Hepatocyte (in vitro differentiated cells): ENCODE measurements around the gene NRXN2. TPM values are rescaled to one million over a fixed set of nuclear protein-coding genes. Genes with fewer than 3 reads are reported as not detected.
A peak's percentile ranks its signal among the peaks of the same experiment; 100 is the strongest.
"Not testable (repeated sequence)": the region's sequence is repeated elsewhere in the genome, so short reads cannot be mapped to it uniquely, and the experiment has no call there.

Experiments used
- DNase-seq: peaks from one replicate; pipeline ENCODE4 v3.0.0-alpha.2; 2016; ENCODE audit warnings: low spot score
- H2AFZ ChIP-seq: fragments of 200-600 bp; sonication (generic); 2 replicates; pipeline ENCODE4 v1.6.0; 2016; ENCODE audit warnings: antibody characterized with exemption, mild to moderate bottlenecking
- H3K27ac ChIP-seq: fragments of 200-600 bp; sonication (generic); 2 replicates; pipeline ENCODE4 v1.5.1; 2016; ENCODE audit warnings: mild to moderate bottlenecking
- H3K27me3 ChIP-seq: fragments of 200-600 bp; sonication (generic); 2 replicates; pipeline ENCODE4 v1.6.1; 2016
- H3K36me3 ChIP-seq: fragments of 200-600 bp; sonication (generic); replicated peaks from 2 replicates; pipeline ENCODE4 v1.5.1; 2016; ENCODE audit warnings: low read depth; ENCODE audit not compliant: insufficient read depth
- H3K4me1 ChIP-seq: fragments of 200-600 bp; sonication (generic); 2 replicates; pipeline ENCODE4 v1.5.1; 2016; ENCODE audit warnings: mild to moderate bottlenecking, moderate library complexity; ENCODE audit not compliant: insufficient read depth
- H3K4me2 ChIP-seq: fragments of 200-600 bp; sonication (generic); 2 replicates; pipeline ENCODE4 v1.6.0; 2016
- H3K4me3 ChIP-seq: fragments of 200-600 bp; sonication (generic); 2 replicates; pipeline ENCODE4 v1.5.1; 2016; ENCODE audit warnings: mild to moderate bottlenecking
- H3K79me2 ChIP-seq: fragments of 200-600 bp; sonication (generic); 2 replicates; pipeline ENCODE4 v1.6.0; 2017; ENCODE audit warnings: mild to moderate bottlenecking
- H3K9me2 ChIP-seq: fragments of 200-600 bp; sonication (generic); replicated peaks from 2 replicates; pipeline ENCODE4 v1.6.0; 2017; ENCODE audit warnings: mild to moderate bottlenecking; ENCODE audit not compliant: insufficient read depth
- H3K9me3 ChIP-seq: fragments of 200-600 bp; sonication (generic); 2 replicates; pipeline ENCODE4 v1.5.1; 2016; ENCODE audit warnings: low read depth, mild to moderate bottlenecking
- H4K20me1 ChIP-seq: fragments of 200-600 bp; sonication (generic); 2 replicates; pipeline ENCODE4 v1.6.0; 2016; ENCODE audit warnings: mild to moderate bottlenecking; ENCODE audit not compliant: insufficient read depth, poor library complexity, severe bottlenecking
- CTCF ChIP-seq: fragments of 200-600 bp; sonication (generic); IDR thresholded peaks from 2 replicates; pipeline ENCODE4 v1.5.1; 2016; ENCODE audit warnings: antibody characterized with exemption, mild to moderate bottlenecking; ENCODE audit not compliant: poor library complexity
- EZH2 ChIP-seq: fragments of 200-600 bp; sonication (generic); IDR thresholded peaks from 2 replicates; pipeline ENCODE4 v1.6.1; 2016; ENCODE audit warnings: antibody characterized with exemption, mild to moderate bottlenecking, borderline replicate concordance
- EZH2phosphoT487 ChIP-seq: fragments of 200-600 bp; sonication (generic); IDR thresholded peaks from one replicate; pipeline ENCODE4 v1.6.1; 2018; ENCODE audit warnings: antibody characterized with exemption, mild to moderate bottlenecking, low read depth, moderate library complexity; ENCODE audit not compliant: unreplicated experiment, severe bottlenecking
- WGBS: methylation state at CpG from one replicate; pipeline ENCODE4 v1.1.6; 2016; ENCODE audit warnings: low lambda C conversion rate; ENCODE audit errors: missing lambda C conversion rate; 5-methylcytosine and 5-hydroxymethylcytosine counted together
- polyA plus RNA-seq: library from polyadenylated mRNA; unstranded; fragments of >200 nt; fragmentation: Nextera tagmentation; extraction: Ambion mirVana; gene quantifications from 2 replicates; pipeline ENCODE4 v1.2.1, GENCODE V29; 2016
- total RNA-seq: library from RNA; depleted of rRNA; stranded (reverse); fragments of >200 nt; gene quantifications from 2 replicates; pipeline ENCODE4 v1.2.3, GENCODE V29; 2014

The NRXN2 gene
- total and polyA plus RNA-seq, 2 experiments from 2014 or later: 0.83 to 1.7 TPM

GRCh38 chr11:64665411-64665821 is 57.6 kb downstream of the NRXN2 start:
- Histone ChIP-seq H3K27ac (no peak overlapping the region), H3K27me3 (no peaks in the 10 kb centered on the region), H3K9me3 (no peaks in the 10 kb centered on the region), H2AFZ (no peak overlapping the region), H4K20me1 (no peaks in the 10 kb centered on the region), H3K4me2 (no peak overlapping the region), H3K4me1 (no peaks in the 10 kb centered on the region), H3K4me3 (no peak overlapping the region), H3K9me2 (no peaks in the 10 kb centered on the region), H3K36me3 (no peaks in the 10 kb centered on the region), H3K79me2 (no peaks in the 10 kb centered on the region)
- no peak for TF ChIP-seq EZH2
- no peak for TF ChIP-seq EZH2phosphoT487
- TF ChIP-seq CTCF: no peak
- WGBS: 56% methylated on average over 7 of the region's 7 CpGs
- DNase-seq: no peak

- not testable (repeated sequence) for H3K4me3 ChIP-seq, H3K79me2 ChIP-seq, H2AFZ ChIP-seq, H3K27me3 ChIP-seq, H3K36me3 ChIP-seq, H3K9me3 ChIP-seq, H3K9me2 ChIP-seq, DNase-seq, H4K20me1 ChIP-seq, H3K4me2 ChIP-seq, H3K4me1 ChIP-seq, H3K27ac ChIP-seq
- WGBS: 92% methylated on average over 15 of the region's 15 CpGs
Observed at GRCh38 chr11:64664236-64664870, 58.6 kb downstream of the NRXN2 start.

GRCh38 chr11:64663656-64664055 is 59.3 kb downstream of the NRXN2 start:
- TF ChIP-seq CTCF (no peak), EZH2 (no peak), EZH2phosphoT487 (no peak)
- no peaks in the 10 kb centered on the region for H4K20me1 ChIP-seq
- no peak overlapping the region for H3K4me2 ChIP-seq
- no peaks in the 10 kb centered on the region for H3K9me2 ChIP-seq
- no peak overlapping the region for H2AFZ ChIP-seq
- H3K9me3 ChIP-seq: no peaks in the 10 kb centered on the region
- H3K36me3 ChIP-seq: no peaks in the 10 kb centered on the region
- DNase-seq: no peak
- H3K27ac ChIP-seq: no peak overlapping the region
- no peaks in the 10 kb centered on the region for H3K79me2 ChIP-seq
- H3K27me3 ChIP-seq: no peaks in the 10 kb centered on the region
- WGBS: 92% methylated on average over 4 of the region's 4 CpGs
- H3K4me1 ChIP-seq: no peaks in the 10 kb centered on the region
- no peak overlapping the region for H3K4me3 ChIP-seq

- Histone ChIP-seq H3K4me1 (no peaks in the 10 kb centered on the region), H3K36me3 (no peaks in the 10 kb centered on the region), H3K4me2 (no peak overlapping the region), H3K27me3 (no peaks in the 10 kb centered on the region), H3K79me2 (no peaks in the 10 kb centered on the region), H4K20me1 (no peaks in the 10 kb centered on the region), H2AFZ (peak overlapping the region; percentile 45), H3K9me3 (no peaks in the 10 kb centered on the region), H3K9me2 (no peaks in the 10 kb centered on the region), H3K27ac (peak overlapping the region; percentile 60), H3K4me3 (no peak overlapping the region)
- TF ChIP-seq EZH2 (no peak), EZH2phosphoT487 (no peak), CTCF (no peak)
- DNase-seq: no peak
- WGBS: 81% methylated on average over 7 of the region's 7 CpGs
Observed at GRCh38 chr11:64661614-64662013, 61.4 kb downstream of the NRXN2 start.
